Body of pancreas (tissue), 4 donors: ENCODE measurements around the gene HLX. TPM values are rescaled to one million over a fixed set of nuclear protein-coding genes. Genes with fewer than 3 reads are reported as not detected.

Experiments used
- ATAC-seq: fragments of 150-250 bp; one replicate; pipeline ENCODE4 v1.9.1; 2016
- DNase-seq, 4 donors: peaks; one replicate each; pipeline ENCODE4 v3.0.0-alpha.2; 2019
- H3K27ac ChIP-seq, 4 donors: fragments of 200-600 bp; sonication (generic); 1 replicate in 3 of 4; 2 replicates in 1 of 4; pipeline versions ENCODE4 v1.5.1 to v1.6.1; 2016 to 2019; ENCODE audit warnings: mild to moderate bottlenecking in 1 of 4, mixed read lengths in 1 of 4, moderate library complexity in 1 of 4
- H3K27me3 ChIP-seq, 2 donors: fragments of 200-600 bp; sonication (generic); one replicate each; pipeline ENCODE4 v1.6.0; 2016; ENCODE audit warnings: mild to moderate bottlenecking in 1 of 2
- H3K36me3 ChIP-seq, 2 donors: fragments of 200-600 bp; sonication (generic); replicated peaks in 1 of 2; 2 replicates each; pipeline ENCODE4 v1.5.1; 2016; ENCODE audit warnings: low read depth in 2 of 2; ENCODE audit not compliant: insufficient read depth in 1 of 2
- H3K4me1 ChIP-seq: fragments of 200-600 bp; sonication (generic); one replicate; pipeline ENCODE4 v1.6.0; 2016
- H3K4me3 ChIP-seq, 2 donors: fragments of 200-600 bp; sonication (generic); 1 replicate in 1 of 2; 2 replicates in 1 of 2; pipeline ENCODE4 v1.5.1; 2016 to 2019
- H3K9me3 ChIP-seq, 3 donors: fragments of 200-600 bp; sonication (generic); 1 replicate in 2 of 3; 2 replicates in 1 of 3; pipeline ENCODE4 v1.5.1; 2016
- CTCF ChIP-seq, 7 experiments: fragments of 450-650 bp in 4 of 7; fragments of 200-600 bp in 3 of 7; sonication (generic) in 3 of 7; IDR thresholded peaks; one replicate each; pipeline ENCODE4 v1.5.1; 2016 to 2019; ENCODE audit warnings: antibody characterized with exemption in 7 of 7
- POLR2A ChIP-seq, 3 donors: fragments of 450-650 bp; IDR thresholded peaks; one replicate each; pipeline ENCODE4 v1.6.1; 2016; ENCODE audit warnings: antibody characterized with exemption in 3 of 3, mild to moderate bottlenecking in 2 of 3
- WGBS, 2 donors: methylation state at CpG; one replicate each; pipeline ENCODE4 v1.1.5; 2017; 5-methylcytosine and 5-hydroxymethylcytosine counted together
- intact Hi-C: fragments of 100-400 bp; cut with DNase I; formaldehyde crosslinking; loops from one replicate; pipeline ENCODE4 v1.15.1; 2023
- total RNA-seq, 2 donors: library from RNA; depleted of rRNA; stranded (reverse); fragments of >200 nt; gene quantifications; one replicate each; pipeline ENCODE4 v1.1.0, GENCODE V29; 2016

The HLX gene
- total RNA-seq, 2 donors from 2014 or later, result 1.6 to 1.8 TPM

GRCh38 chr1:220882061-220882891 is 3.0 kb downstream of the HLX start:
- Histone ChIP-seq H3K27me3 (peaks cover 0 to 7% of the 10 kb centered on the region in 2 donors), H3K9me3 (no peaks in the 10 kb centered on the region), H3K4me1 (peaks cover 31% of the 10 kb centered on the region), H3K36me3 (no peaks in the 10 kb centered on the region), H3K4me3 (no peak overlapping the region), H3K27ac (peak overlapping the region in 2 of 4 donors; percentile 8 to 23)
- ATAC-seq (no peak), DNase-seq (peak in 1 of 4 donors; percentile 32)
- intact Hi-C loops, result loop anchor here (10.0 kb wide), 1 partner anchor 323 kb away; no protein-coding TSS in a partner anchor
- TF ChIP-seq CTCF (IDR thresholded peaks at IDR 0.05) (no peak), POLR2A (IDR thresholded peaks at IDR 0.05) (no peak)
- WGBS, 2 donors, result 49 to 82% methylated on average over 28 to 34 of the region's 34 CpGs

- 58 to 80% methylated on average over 16 to 57 of the region's 59 CpGs for WGBS, 2 donors
- TF ChIP-seq POLR2A (IDR thresholded peaks at IDR 0.05) (no peak), CTCF (IDR thresholded peaks at IDR 0.05) (peak in 1 of 7 experiments; percentile 11)
- H3K27me3 ChIP-seq, result no peaks in the 10 kb centered on the region
- peak in 2 of 4 donors; percentile 38 to 45 for DNase-seq
- no peak overlapping the region for H3K27ac ChIP-seq
- intact Hi-C loops, result loop anchor here (10.0 kb wide), 1 partner anchor 320 kb away; no protein-coding TSS in a partner anchor
- peaks cover 34% of the 10 kb centered on the region for H3K4me1 ChIP-seq
- no peak overlapping the region for H3K4me3 ChIP-seq
- no peak for ATAC-seq
- no peaks in the 10 kb centered on the region for H3K36me3 ChIP-seq
- H3K9me3 ChIP-seq, result no peaks in the 10 kb centered on the region
Observed at GRCh38 chr1:220884109-220884980, 5.1 kb downstream of the HLX start.

- no peak for DNase-seq
- H3K4me1 ChIP-seq, result peaks cover 27% of the 10 kb centered on the region
- H3K9me3 ChIP-seq, result no peaks in the 10 kb centered on the region
- H3K36me3 ChIP-seq, result no peaks in the 10 kb centered on the region
- H3K27me3 ChIP-seq, result no peaks in the 10 kb centered on the region
- ATAC-seq, result no peak
- 67 to 82% methylated on average over 19 of the region's 19 CpGs for WGBS, 2 donors
- no peak overlapping the region for H3K27ac ChIP-seq
- no peak for TF ChIP-seq CTCF (IDR thresholded peaks at IDR 0.05)
- no peak for TF ChIP-seq POLR2A (IDR thresholded peaks at IDR 0.05)
- intact Hi-C loops, result loop anchor here (10.0 kb wide), 1 partner anchor 320 kb away; no protein-coding TSS in a partner anchor
- H3K4me3 ChIP-seq, result no peak overlapping the region
Observed at GRCh38 chr1:220884981-220885918, 6.0 kb downstream of the HLX start.

- Histone ChIP-seq H3K36me3 (no peaks in the 10 kb centered on the region), H3K4me1 (peaks cover 20% of the 10 kb centered on the region), H3K4me3 (no peak overlapping the region), H3K27me3 (peaks cover 0 to 5% of the 10 kb centered on the region in 2 donors), H3K27ac (no peak overlapping the region), H3K9me3 (no peaks in the 10 kb centered on the region)
- ATAC-seq (no peak), DNase-seq (no peak)
- TF ChIP-seq CTCF (IDR thresholded peaks at IDR 0.05) (no peak), POLR2A (IDR thresholded peaks at IDR 0.05) (no peak)
- intact Hi-C loops, result loop anchor here (10.0 kb wide), 1 partner anchor 319 kb away; no protein-coding TSS in a partner anchor
- 80 to 84% methylated on average over 3 of the region's 3 CpGs for WGBS, 2 donors
Observed at GRCh38 chr1:220885971-220886370, 6.7 kb downstream of the HLX start.
